GM18526 (cell line): ENCODE results near the gene CACNA2D2.

Experiments used
- POLR2A ChIP-seq: IDR thresholded peaks from 3 replicates; pipeline ENCODE4 v1.6.1; 2011; ENCODE audit not compliant: insufficient read length; ENCODE audit errors: extremely low read depth

CACNA2D2 gene

GRCh38 chr3:50314342-50314741, 189.1 kb downstream of the CACNA2D2 start:
- TF ChIP-seq POLR2A: no peak
